Measurements from ENCODE around the gene WDR18.

The WDR18 gene

DNA sequence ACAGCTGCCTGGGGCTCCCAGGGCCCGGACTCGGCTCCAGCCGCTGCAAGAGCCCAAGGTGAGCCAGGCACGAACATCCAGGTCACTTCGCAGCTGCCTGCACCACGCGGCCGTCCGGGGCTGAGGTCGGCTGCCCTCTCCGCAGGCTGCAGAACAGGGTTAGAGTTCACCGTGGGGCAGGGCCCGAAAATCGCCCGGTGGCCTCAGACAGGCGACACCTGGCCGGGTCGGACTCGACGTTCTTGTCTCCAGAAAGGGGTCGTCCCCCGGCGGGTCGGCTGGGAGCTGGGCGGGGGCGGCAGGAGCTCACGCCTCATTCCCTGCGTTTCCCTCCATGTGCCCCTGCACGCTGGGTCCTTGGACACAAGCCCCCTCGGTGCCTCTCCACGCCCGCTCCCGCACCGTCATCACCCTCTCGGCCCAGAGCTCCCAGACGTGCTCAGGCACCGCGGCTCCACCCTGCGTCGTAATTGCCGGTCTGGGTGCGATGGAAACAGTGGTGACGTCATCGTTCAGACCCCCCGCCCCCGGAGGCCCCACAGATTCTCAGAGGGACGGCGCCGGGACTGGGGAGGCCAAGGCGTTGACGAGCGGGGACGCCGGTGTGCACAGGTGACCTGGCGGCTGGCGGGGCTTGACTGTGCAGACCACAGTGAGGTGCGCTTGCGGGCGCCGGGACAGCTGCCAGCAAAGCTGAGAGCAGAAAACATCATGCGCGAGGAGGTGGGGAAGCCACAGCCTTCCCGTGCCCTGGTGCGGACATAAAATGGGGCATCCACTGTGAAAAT lies 12.1 kb downstream of the WDR18 start:
- no peak overlapping the region for H3K23ac ChIP-seq (ENCODE audit: low read length)
- H3K36me3 ChIP-seq (ENCODE audit: control insufficient read depth in 1 of 2, insufficient read depth in 2 of 2, low read length in 2 of 2) = peaks cover 24 to 25% of the 10 kb centered on the region in 2 experiments
- H3K27ac ChIP-seq (ENCODE audit: low read depth, low read length) = no peak overlapping the region
- H3K79me2 ChIP-seq (ENCODE audit: control insufficient read depth, insufficient read depth, low read length, poor library complexity) = no peaks in the 10 kb centered on the region
- H2AK5ac ChIP-seq (ENCODE audit: low read length) = peak overlapping the region; percentile 20
- peaks cover 11% of the 10 kb centered on the region for H3K79me1 ChIP-seq (ENCODE audit: low read length)
- WGBS (ENCODE audit: extremely low coverage, insufficient coverage, insufficient read length) = no CpG with 5 or more reads among the region's 64 CpGs
- H4K91ac ChIP-seq (ENCODE audit: low read depth, low read length) = peak overlapping the region; percentile 48
- no peak overlapping the region for H2BK120ac ChIP-seq (ENCODE audit: insufficient read depth, low read length, poor library complexity)
- peaks cover 11% of the 10 kb centered on the region for H3K27me3 ChIP-seq (ENCODE audit: insufficient read depth, low read length)
- peak overlapping the region; percentile 17 for H4K8ac ChIP-seq (ENCODE audit: low read depth, low read length)
- H3K18ac ChIP-seq (ENCODE audit: low read length) = no peak overlapping the region
- no peak overlapping the region for H2BK5ac ChIP-seq (ENCODE audit: low read depth, low read length, poor library complexity)
- peak overlapping the region; percentile 10 for H2BK12ac ChIP-seq (ENCODE audit: low read length)
- peak in 1 of 2 donors; percentile 29 for DNase-seq
- H3K4me1 ChIP-seq (ENCODE audit: control insufficient read depth in 1 of 2, insufficient read depth in 2 of 2, low read length in 2 of 2) = peaks cover 23 to 26% of the 10 kb centered on the region in 2 experiments
- no peak overlapping the region for H3K14ac ChIP-seq (ENCODE audit: low read length)
- no peak overlapping the region for H2AFZ ChIP-seq (ENCODE audit: insufficient read depth, low read length, poor library complexity)
- no peak overlapping the region for H4K12ac ChIP-seq (ENCODE audit: low read depth, low read length)
- peak overlapping the region; percentile 37 for H3K4me2 ChIP-seq (ENCODE audit: low read length)
- H3K4ac ChIP-seq (ENCODE audit: low read depth, low read length) = no peak overlapping the region
- H3K9me3 ChIP-seq (ENCODE audit: insufficient read depth, low read depth, low read length) = peaks cover 7% of the 10 kb centered on the region
- H3K4me3 ChIP-seq (ENCODE audit: low read depth, low read length) = no peak overlapping the region
- H3K9ac ChIP-seq (ENCODE audit: low read length) = no peak overlapping the region

DNA sequence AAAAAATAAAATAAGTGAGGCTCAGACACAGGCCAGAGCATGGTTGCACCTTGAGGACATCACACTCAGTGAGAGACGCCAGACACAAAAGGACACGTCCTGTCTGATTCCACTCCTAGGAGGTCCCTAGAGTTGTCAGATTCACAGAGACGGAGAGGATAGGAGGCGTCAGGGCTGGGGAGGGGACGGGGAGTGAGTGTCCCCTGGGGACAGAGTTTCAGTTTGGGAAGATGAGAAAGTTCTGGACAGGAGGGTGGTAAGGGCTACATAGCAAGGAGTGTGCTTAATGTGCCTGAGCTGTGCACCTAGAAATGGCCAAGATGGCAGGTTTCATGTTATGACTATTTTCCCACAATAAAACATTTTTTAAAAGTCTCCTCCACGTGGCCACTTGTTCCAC lies 13.9 kb downstream of the WDR18 start:
- no peak overlapping the region for H2AK5ac ChIP-seq (ENCODE audit: low read length)
- H3K4me1 ChIP-seq (ENCODE audit: control insufficient read depth in 1 of 2, insufficient read depth in 2 of 2, low read length in 2 of 2) = peaks cover 18 to 21% of the 10 kb centered on the region in 2 experiments
- no peak overlapping the region for H3K23ac ChIP-seq (ENCODE audit: low read length)
- no peak overlapping the region for H2BK5ac ChIP-seq (ENCODE audit: low read depth, low read length, poor library complexity)
- H3K79me2 ChIP-seq (ENCODE audit: control insufficient read depth, insufficient read depth, low read length, poor library complexity) = no peaks in the 10 kb centered on the region
- no peak overlapping the region for H4K91ac ChIP-seq (ENCODE audit: low read depth, low read length)
- H4K12ac ChIP-seq (ENCODE audit: low read depth, low read length) = no peak overlapping the region
- no peak overlapping the region for H3K4me2 ChIP-seq (ENCODE audit: low read length)
- no peak overlapping the region for H4K8ac ChIP-seq (ENCODE audit: low read depth, low read length)
- no peak overlapping the region for H3K14ac ChIP-seq (ENCODE audit: low read length)
- peaks cover 11 to 13% of the 10 kb centered on the region in 2 experiments for H3K36me3 ChIP-seq (ENCODE audit: control insufficient read depth in 1 of 2, insufficient read depth in 2 of 2, low read length in 2 of 2)
- no peak overlapping the region for H3K27ac ChIP-seq (ENCODE audit: low read depth, low read length)
- peaks cover 7% of the 10 kb centered on the region for H3K9me3 ChIP-seq (ENCODE audit: insufficient read depth, low read depth, low read length)
- H2BK12ac ChIP-seq (ENCODE audit: low read length) = no peak overlapping the region
- H3K27me3 ChIP-seq (ENCODE audit: insufficient read depth, low read length) = peaks cover 13% of the 10 kb centered on the region
- H3K4ac ChIP-seq (ENCODE audit: low read depth, low read length) = no peak overlapping the region
- peaks cover 8% of the 10 kb centered on the region for H3K79me1 ChIP-seq (ENCODE audit: low read length)
- H3K9ac ChIP-seq (ENCODE audit: low read length) = no peak overlapping the region
- no peak overlapping the region for H2AFZ ChIP-seq (ENCODE audit: insufficient read depth, low read length, poor library complexity)
- no peak overlapping the region for H3K18ac ChIP-seq (ENCODE audit: low read length)
- no peak overlapping the region for H2BK120ac ChIP-seq (ENCODE audit: insufficient read depth, low read length, poor library complexity)
- no CpG with 5 or more reads among the region's 6 CpGs for WGBS (ENCODE audit: extremely low coverage, insufficient coverage, insufficient read length)
- DNase-seq = no peak
- H3K4me3 ChIP-seq (ENCODE audit: low read depth, low read length) = no peak overlapping the region

DNA sequence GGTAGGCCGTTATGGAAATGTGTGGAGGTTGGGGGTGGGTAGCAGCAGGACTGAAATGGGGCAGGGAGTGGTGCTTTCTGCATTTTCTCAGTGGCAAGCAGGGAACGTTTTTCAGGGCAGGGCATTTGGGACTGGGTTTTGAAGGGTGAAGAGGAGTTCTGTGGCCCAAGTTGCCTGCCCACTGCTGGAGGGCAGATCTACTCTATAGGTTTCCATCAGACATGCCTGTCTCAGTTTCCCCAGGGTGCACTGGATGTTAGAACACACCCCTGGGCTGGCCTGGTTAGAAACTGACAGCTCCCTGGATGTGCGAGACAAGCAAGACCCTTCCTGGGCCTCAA lies 15.2 kb downstream of the WDR18 start:
- H3K79me2 ChIP-seq (ENCODE audit: control insufficient read depth, insufficient read depth, low read length, poor library complexity) = no peaks in the 10 kb centered on the region
- H3K27ac ChIP-seq (ENCODE audit: low read depth, low read length) = no peak overlapping the region
- no peak overlapping the region for H2AK5ac ChIP-seq (ENCODE audit: low read length)
- H3K23ac ChIP-seq (ENCODE audit: low read length) = no peak overlapping the region
- H3K9me3 ChIP-seq (ENCODE audit: insufficient read depth, low read depth, low read length) = peaks cover 5% of the 10 kb centered on the region
- H3K9ac ChIP-seq (ENCODE audit: low read length) = no peak overlapping the region
- no peak for DNase-seq
- H3K18ac ChIP-seq (ENCODE audit: low read length) = no peak overlapping the region
- H2AFZ ChIP-seq (ENCODE audit: insufficient read depth, low read length, poor library complexity) = no peak overlapping the region
- no peak overlapping the region for H3K14ac ChIP-seq (ENCODE audit: low read length)
- H2BK12ac ChIP-seq (ENCODE audit: low read length) = no peak overlapping the region
- no peak overlapping the region for H3K4me2 ChIP-seq (ENCODE audit: low read length)
- no peak overlapping the region for H4K12ac ChIP-seq (ENCODE audit: low read depth, low read length)
- peaks cover 9 to 10% of the 10 kb centered on the region in 2 experiments for H3K4me1 ChIP-seq (ENCODE audit: control insufficient read depth in 1 of 2, insufficient read depth in 2 of 2, low read length in 2 of 2)
- H3K36me3 ChIP-seq (ENCODE audit: control insufficient read depth in 1 of 2, insufficient read depth in 2 of 2, low read length in 2 of 2) = peaks cover 5 to 9% of the 10 kb centered on the region in 2 experiments
- H2BK5ac ChIP-seq (ENCODE audit: low read depth, low read length, poor library complexity) = no peak overlapping the region
- H3K4ac ChIP-seq (ENCODE audit: low read depth, low read length) = no peak overlapping the region
- no peak overlapping the region for H2BK120ac ChIP-seq (ENCODE audit: insufficient read depth, low read length, poor library complexity)
- no peak overlapping the region for H3K4me3 ChIP-seq (ENCODE audit: low read depth, low read length)
- H3K79me1 ChIP-seq (ENCODE audit: low read length) = peaks cover 2% of the 10 kb centered on the region
- no peak overlapping the region for H4K91ac ChIP-seq (ENCODE audit: low read depth, low read length)
- no peak overlapping the region for H4K8ac ChIP-seq (ENCODE audit: low read depth, low read length)
- peaks cover 13% of the 10 kb centered on the region for H3K27me3 ChIP-seq (ENCODE audit: insufficient read depth, low read length)
- no CpG with 5 or more reads among the region's 3 CpGs for WGBS (ENCODE audit: extremely low coverage, insufficient coverage, insufficient read length)

DNA sequence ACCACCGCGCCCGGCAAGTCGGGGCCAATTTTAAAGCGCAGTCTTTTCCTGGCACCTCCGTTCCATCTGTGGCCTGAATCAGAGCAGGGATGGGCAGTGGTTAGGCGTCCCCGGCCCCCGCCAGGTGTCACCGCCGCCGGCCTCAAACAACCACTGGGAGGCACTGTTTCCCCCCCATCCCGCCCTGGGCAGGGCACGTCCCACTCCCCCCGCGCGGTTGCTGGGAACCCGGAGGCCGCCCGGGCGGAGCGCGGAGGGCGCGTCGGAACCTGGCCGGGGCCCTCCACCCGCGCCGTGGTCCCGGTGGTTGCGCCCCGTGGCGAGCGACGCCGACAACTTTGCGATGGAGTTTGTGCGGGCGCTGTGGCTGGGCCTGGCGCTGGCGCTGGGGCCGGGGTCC lies 15.9 kb downstream of the WDR18 start, which contains the start of gene GRIN3B:
Gene GRIN3B (plus strand): TSS at position 325 of the 400 bp plus-strand sequence. CDS start 19 bp downstream, at position 344.
- H3K79me2 ChIP-seq (ENCODE audit: control insufficient read depth, insufficient read depth, low read length, poor library complexity) = no peaks in the 10 kb centered on the region
- H4K91ac ChIP-seq (ENCODE audit: low read depth, low read length) = peak within 1 kb of the TSS; percentile 2
- peak; percentile 54 to 70 for DNase-seq
- peak within 1 kb of the TSS; percentile 65 for H3K4me3 ChIP-seq (ENCODE audit: low read depth, low read length)
- H2AFZ ChIP-seq (ENCODE audit: insufficient read depth, low read length, poor library complexity) = no peak within 1 kb of the TSS
- H3K18ac ChIP-seq (ENCODE audit: low read length) = no peak within 1 kb of the TSS
- peaks cover 6% of the 10 kb centered on the region for H3K9me3 ChIP-seq (ENCODE audit: insufficient read depth, low read depth, low read length)
- H2AK5ac ChIP-seq (ENCODE audit: low read length) = no peak within 1 kb of the TSS
- H2BK5ac ChIP-seq (ENCODE audit: low read depth, low read length, poor library complexity) = no peak within 1 kb of the TSS
- H2BK12ac ChIP-seq (ENCODE audit: low read length) = no peak within 1 kb of the TSS
- peaks cover 9 to 10% of the 10 kb centered on the region in 2 experiments for H3K4me1 ChIP-seq (ENCODE audit: control insufficient read depth in 1 of 2, insufficient read depth in 2 of 2, low read length in 2 of 2)
- no peak within 1 kb of the TSS for H2BK120ac ChIP-seq (ENCODE audit: insufficient read depth, low read length, poor library complexity)
- no CpG with 5 or more reads among the region's 43 CpGs for WGBS (ENCODE audit: extremely low coverage, insufficient coverage, insufficient read length)
- peaks cover 13% of the 10 kb centered on the region for H3K27me3 ChIP-seq (ENCODE audit: insufficient read depth, low read length)
- H3K36me3 ChIP-seq (ENCODE audit: control insufficient read depth in 1 of 2, insufficient read depth in 2 of 2, low read length in 2 of 2) = peaks cover 0 to 2% of the 10 kb centered on the region in 2 experiments
- H3K23ac ChIP-seq (ENCODE audit: low read length) = no peak within 1 kb of the TSS
- H4K12ac ChIP-seq (ENCODE audit: low read depth, low read length) = no peak within 1 kb of the TSS
- no peak within 1 kb of the TSS for H3K9ac ChIP-seq (ENCODE audit: low read length)
- H3K79me1 ChIP-seq (ENCODE audit: low read length) = peaks cover 2% of the 10 kb centered on the region
- peak within 1 kb of the TSS; percentile 44 for H4K8ac ChIP-seq (ENCODE audit: low read depth, low read length)
- no peak within 1 kb of the TSS for H3K27ac ChIP-seq (ENCODE audit: low read depth, low read length)
- no peak within 1 kb of the TSS for H3K14ac ChIP-seq (ENCODE audit: low read length)
- no peak within 1 kb of the TSS for H3K4ac ChIP-seq (ENCODE audit: low read depth, low read length)
- peak within 1 kb of the TSS; percentile 77 for H3K4me2 ChIP-seq (ENCODE audit: low read length)
